ENCODE measurements around the gene KLK13. TPM values are rescaled to one million over a fixed set of nuclear protein-coding genes. Genes with fewer than 3 reads are reported as not detected.
A peak's percentile ranks its signal among the peaks of the same experiment; 100 is the strongest.

KLK13 gene
- total and polyA plus RNA-seq, 5 donors: 0.20 TPM; not detected in 4

- WGBS: 77% methylated on average over 13 of the region's 13 CpGs
- Histone ChIP-seq H3K27me3 (ENCODE audit: control insufficient read depth, insufficient read depth) (no peaks in the 10 kb centered on the region), H3K4me1 (ENCODE audit: control insufficient read depth, insufficient read depth, low read length) (no peaks in the 10 kb centered on the region), H3K27ac (ENCODE audit: low read length) (no peak overlapping the region), H3K9me3 (ENCODE audit: control insufficient read depth, low read length) (no peaks in the 10 kb centered on the region), H3K4me3 (ENCODE audit: low read length) (no peak overlapping the region)
- intact Hi-C loops (cut with DNase I): no loop called here
- ATAC-seq (no peak), DNase-seq (no peak)
These were observed 34.3 kb downstream of the KLK13 start for GRCh38 chr19:51030631-51031030.

- Histone ChIP-seq H3K27me3 (ENCODE audit: control insufficient read depth, insufficient read depth) (no peaks in the 10 kb centered on the region), H3K9me3 (ENCODE audit: control insufficient read depth, low read length) (no peaks in the 10 kb centered on the region), H3K4me1 (ENCODE audit: control insufficient read depth, insufficient read depth, low read length) (no peaks in the 10 kb centered on the region), H3K4me3 (ENCODE audit: low read length) (no peak overlapping the region), H3K27ac (ENCODE audit: low read length) (no peak overlapping the region)
- DNase-seq (no peak), ATAC-seq (no peak)
- intact Hi-C loops (cut with DNase I): loop anchor here in 1 of 4 donors (5.0 to 10.0 kb wide), 2 partner anchors 63 to 135 kb away; no protein-coding TSS in a partner anchor
- 79% methylated on average over 2 of the region's 2 CpGs for WGBS
These were observed 35.2 kb downstream of the KLK13 start for GRCh38 chr19:51029718-51030117.

- Histone ChIP-seq H3K27ac (ENCODE audit: low read length) (no peak overlapping the region), H3K9me3 (ENCODE audit: control insufficient read depth, low read length) (no peaks in the 10 kb centered on the region), H3K4me3 (ENCODE audit: low read length) (no peak overlapping the region), H3K4me1 (ENCODE audit: control insufficient read depth, insufficient read depth, low read length) (no peaks in the 10 kb centered on the region), H3K27me3 (ENCODE audit: control insufficient read depth, insufficient read depth) (no peaks in the 10 kb centered on the region)
- 67% methylated on average over 5 of the region's 5 CpGs for WGBS
- intact Hi-C loops (cut with DNase I): loop anchor here in 1 of 4 donors (5.0 to 10.0 kb wide), 2 partner anchors 64 to 137 kb away; no protein-coding TSS in a partner anchor
- DNase-seq (no peak), ATAC-seq (no peak)
These were observed 37.0 kb downstream of the KLK13 start for GRCh38 chr19:51027873-51028272.

- Histone ChIP-seq H3K27ac (ENCODE audit: low read length) (no peak overlapping the region), H3K9me3 (ENCODE audit: control insufficient read depth, low read length) (no peaks in the 10 kb centered on the region), H3K4me1 (ENCODE audit: control insufficient read depth, insufficient read depth, low read length) (no peaks in the 10 kb centered on the region), H3K4me3 (ENCODE audit: low read length) (no peak overlapping the region), H3K27me3 (ENCODE audit: control insufficient read depth, insufficient read depth) (no peaks in the 10 kb centered on the region)
- ATAC-seq: no peak
- intact Hi-C loops (cut with DNase I): loop anchor here in 1 of 4 donors (5.0 to 10.0 kb wide), 2 partner anchors 65 to 138 kb away; no protein-coding TSS in a partner anchor
- 46% methylated on average over 14 of the region's 14 CpGs for WGBS
- DNase-seq: no peak
These were observed 37.6 kb downstream of the KLK13 start for GRCh38 chr19:51027126-51027806.

GRCh38 chr19:51026554-51026831 is 38.4 kb downstream of the KLK13 start, which contains the start of gene KLK11:
Gene KLK11, minus strand, starts transcription at chr19:51026616. Its CDS starts 985 bp downstream, at chr19:51025631.
- Histone ChIP-seq H3K9me3 (ENCODE audit: control insufficient read depth, low read length) (no peaks in the 10 kb centered on the region), H3K27me3 (ENCODE audit: control insufficient read depth, insufficient read depth) (no peaks in the 10 kb centered on the region), H3K27ac (ENCODE audit: low read length) (no peak within 1 kb of the TSS), H3K4me1 (ENCODE audit: control insufficient read depth, insufficient read depth, low read length) (no peaks in the 10 kb centered on the region), H3K4me3 (ENCODE audit: low read length) (no peak within 1 kb of the TSS)
- WGBS: 77% methylated on average over 11 of the region's 11 CpGs
- DNase-seq: no peak
- intact Hi-C loops (cut with DNase I): loop anchor here in 1 of 4 donors (5.0 to 10.0 kb wide), 2 partner anchors 66 to 138 kb away; no protein-coding TSS in a partner anchor
- peak; percentile 35 to 53 for ATAC-seq

GRCh38 chr19:51025809-51026553 is 38.9 kb downstream of the KLK13 start:
- Histone ChIP-seq H3K4me1 (ENCODE audit: control insufficient read depth, insufficient read depth, low read length) (no peaks in the 10 kb centered on the region), H3K9me3 (ENCODE audit: control insufficient read depth, low read length) (no peaks in the 10 kb centered on the region), H3K27me3 (ENCODE audit: control insufficient read depth, insufficient read depth) (no peaks in the 10 kb centered on the region), H3K4me3 (ENCODE audit: low read length) (no peak overlapping the region), H3K27ac (ENCODE audit: low read length) (no peak overlapping the region)
- 37% methylated on average over 18 of the region's 18 CpGs for WGBS
- ATAC-seq (peak; percentile 30 to 86), DNase-seq (peak; percentile 29 to 73 (median 72))
- intact Hi-C loops (cut with DNase I): loop anchor here in 1 of 4 donors (5.0 to 10.0 kb wide), 2 partner anchors 66 to 139 kb away; no protein-coding TSS in a partner anchor

GRCh38 chr19:51025401-51025800 is 39.5 kb downstream of the KLK13 start:
- no peak for DNase-seq
- intact Hi-C loops (cut with DNase I): loop anchor here in 1 of 4 donors (5.0 to 10.0 kb wide), 2 partner anchors 67 to 139 kb away; no protein-coding TSS in a partner anchor

GRCh38 chr19:51024924-51025323 is 40.0 kb downstream of the KLK13 start:
- Histone ChIP-seq H3K4me1 (ENCODE audit: control insufficient read depth, insufficient read depth, low read length) (no peaks in the 10 kb centered on the region), H3K9me3 (ENCODE audit: control insufficient read depth, low read length) (no peaks in the 10 kb centered on the region), H3K4me3 (ENCODE audit: low read length) (no peak overlapping the region), H3K27me3 (ENCODE audit: control insufficient read depth, insufficient read depth) (no peaks in the 10 kb centered on the region), H3K27ac (ENCODE audit: low read length) (no peak overlapping the region)
- ATAC-seq (no peak), DNase-seq (no peak)
- 58% methylated on average over 5 of the region's 5 CpGs for WGBS
- intact Hi-C loops (cut with DNase I): loop anchor here in 2 of 4 donors (5.0 to 10.0 kb wide), 3 partner anchors 67 to 140 kb away; no protein-coding TSS in a partner anchor

More at GRCh38 chr19:51025401-51025800, 39.5 kb downstream of the KLK13 start:
- Histone ChIP-seq H3K4me3 (ENCODE audit: low read length) (no peak overlapping the region), H3K4me1 (ENCODE audit: control insufficient read depth, insufficient read depth, low read length) (no peaks in the 10 kb centered on the region), H3K9me3 (ENCODE audit: control insufficient read depth, low read length) (no peaks in the 10 kb centered on the region), H3K27me3 (ENCODE audit: control insufficient read depth, insufficient read depth) (no peaks in the 10 kb centered on the region), H3K27ac (ENCODE audit: low read length) (no peak overlapping the region)
- 70% methylated on average over 6 of the region's 6 CpGs for WGBS
- no peak for ATAC-seq

- Histone ChIP-seq H3K4me1 (ENCODE audit: control insufficient read depth, insufficient read depth, low read length) (peaks cover 4% of the 10 kb centered on the region), H3K4me3 (ENCODE audit: low read length) (no peak overlapping the region), H3K9me3 (ENCODE audit: control insufficient read depth, low read length) (no peaks in the 10 kb centered on the region), H3K27ac (ENCODE audit: low read length) (no peak overlapping the region), H3K27me3 (ENCODE audit: control insufficient read depth, insufficient read depth) (no peaks in the 10 kb centered on the region)
- 64% methylated on average over 11 of the region's 11 CpGs for WGBS
- ATAC-seq (no peak), DNase-seq (no peak)
- intact Hi-C loops (cut with DNase I): loop anchor here in 2 of 4 donors (5.0 to 10.0 kb wide), 2 partner anchors 73 to 141 kb away; no protein-coding TSS in a partner anchor
These were observed 40.9 kb downstream of the KLK13 start for GRCh38 chr19:51023946-51024345.

- ATAC-seq (no peak), DNase-seq (no peak)
- no peaks in the 10 kb centered on the region for H3K27me3 ChIP-seq (ENCODE audit: control insufficient read depth, insufficient read depth)
- H3K4me1 ChIP-seq (ENCODE audit: control insufficient read depth, insufficient read depth, low read length): peaks cover 4% of the 10 kb centered on the region
- H3K4me3 ChIP-seq (ENCODE audit: low read length): no peak overlapping the region
- WGBS: 62% methylated on average over 14 of the region's 14 CpGs
- no peaks in the 10 kb centered on the region for H3K9me3 ChIP-seq (ENCODE audit: control insufficient read depth, low read length)
- no peak overlapping the region for H3K27ac ChIP-seq (ENCODE audit: low read length)
- intact Hi-C loops (cut with DNase I): loop anchor here in 2 of 4 donors (5.0 to 10.0 kb wide), 2 partner anchors 75 to 142 kb away; no protein-coding TSS in a partner anchor
These were observed 42.4 kb downstream of the KLK13 start for GRCh38 chr19:51022526-51022925.

All from right cardiac atrium (tissue), 5 donors.